ENCODE results near the gene THSD7B.
"Not testable (repeated sequence)": the region's sequence is repeated elsewhere in the genome, so short reads cannot be mapped to it uniquely, and the experiment has no call there.

The THSD7B gene, protein sequence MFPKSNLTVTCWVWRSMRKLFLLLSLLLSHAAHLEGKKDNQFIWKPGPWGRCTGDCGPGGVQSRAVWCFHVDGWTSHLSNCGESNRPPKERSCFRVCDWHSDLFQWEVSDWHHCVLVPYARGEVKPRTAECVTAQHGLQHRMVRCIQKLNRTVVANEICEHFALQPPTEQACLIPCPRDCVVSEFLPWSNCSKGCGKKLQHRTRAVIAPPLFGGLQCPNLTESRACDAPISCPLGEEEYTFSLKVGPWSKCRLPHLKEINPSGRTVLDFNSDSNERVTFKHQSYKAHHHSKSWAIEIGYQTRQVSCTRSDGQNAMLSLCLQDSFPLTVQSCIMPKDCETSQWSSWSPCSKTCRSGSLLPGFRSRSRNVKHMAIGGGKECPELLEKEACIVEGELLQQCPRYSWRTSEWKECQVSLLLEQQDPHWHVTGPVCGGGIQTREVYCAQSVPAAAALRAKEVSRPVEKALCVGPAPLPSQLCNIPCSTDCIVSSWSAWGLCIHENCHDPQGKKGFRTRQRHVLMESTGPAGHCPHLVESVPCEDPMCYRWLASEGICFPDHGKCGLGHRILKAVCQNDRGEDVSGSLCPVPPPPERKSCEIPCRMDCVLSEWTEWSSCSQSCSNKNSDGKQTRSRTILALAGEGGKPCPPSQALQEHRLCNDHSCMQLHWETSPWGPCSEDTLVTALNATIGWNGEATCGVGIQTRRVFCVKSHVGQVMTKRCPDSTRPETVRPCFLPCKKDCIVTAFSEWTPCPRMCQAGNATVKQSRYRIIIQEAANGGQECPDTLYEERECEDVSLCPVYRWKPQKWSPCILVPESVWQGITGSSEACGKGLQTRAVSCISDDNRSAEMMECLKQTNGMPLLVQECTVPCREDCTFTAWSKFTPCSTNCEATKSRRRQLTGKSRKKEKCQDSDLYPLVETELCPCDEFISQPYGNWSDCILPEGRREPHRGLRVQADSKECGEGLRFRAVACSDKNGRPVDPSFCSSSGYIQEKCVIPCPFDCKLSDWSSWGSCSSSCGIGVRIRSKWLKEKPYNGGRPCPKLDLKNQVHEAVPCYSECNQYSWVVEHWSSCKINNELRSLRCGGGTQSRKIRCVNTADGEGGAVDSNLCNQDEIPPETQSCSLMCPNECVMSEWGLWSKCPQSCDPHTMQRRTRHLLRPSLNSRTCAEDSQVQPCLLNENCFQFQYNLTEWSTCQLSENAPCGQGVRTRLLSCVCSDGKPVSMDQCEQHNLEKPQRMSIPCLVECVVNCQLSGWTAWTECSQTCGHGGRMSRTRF (N-terminal part only)

GRCh38 chr2:136765256-136766072 lies at the start of gene THSD7B:
THSD7B (plus strand) TSS chr2:136765545; CDS start chr2:136882179, 116,634 bp downstream.
- DNase-seq (ENCODE audit: low spot score) = no peak

- DNase-seq (ENCODE audit: low spot score) = no peak
Measured at GRCh38 chr2:136718273-136718672, 47.1 kb upstream of the THSD7B start.

DNA sequence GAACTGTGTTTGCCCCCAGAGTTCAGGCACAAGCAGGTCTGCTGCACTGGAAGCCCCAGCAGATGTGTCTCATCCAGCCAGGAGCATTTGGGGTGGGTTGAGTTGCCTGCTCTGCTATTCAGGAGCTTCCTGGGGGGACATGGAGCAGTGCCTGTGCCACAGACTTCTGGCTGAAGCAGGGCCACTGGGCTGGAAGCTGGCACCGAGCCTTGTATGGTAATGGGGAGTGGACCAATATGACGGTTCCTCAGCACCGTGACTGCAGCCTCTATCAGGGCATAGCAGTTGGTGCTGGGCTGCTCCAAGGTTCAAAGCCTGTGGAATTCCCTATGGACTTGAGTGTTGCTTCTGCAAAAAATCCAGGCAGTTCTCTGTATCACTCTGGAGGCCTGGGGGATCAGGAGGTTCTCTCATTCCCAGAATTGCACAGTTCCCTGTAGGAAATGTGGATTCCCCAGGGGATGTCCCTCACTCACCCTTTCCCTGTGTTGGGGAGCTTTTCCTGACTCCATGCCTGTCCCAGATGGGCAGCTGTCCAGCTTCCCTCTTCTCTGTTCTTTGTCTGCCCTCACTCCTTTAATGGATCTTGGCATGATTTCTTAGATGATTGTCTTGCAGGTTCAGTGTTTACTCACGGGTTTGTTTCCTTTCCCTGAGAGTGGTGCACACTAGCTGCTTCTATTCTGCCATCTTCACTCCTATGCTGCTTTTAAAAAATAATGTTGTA lies 37.2 kb upstream of the THSD7B start:
- no peak for DNase-seq (ENCODE audit: low spot score)

GRCh38 chr2:136736236-136736635 lies 29.1 kb upstream of the THSD7B start:
- DNase-seq (ENCODE audit: low spot score) = no peak

GRCh38 chr2:136738044-136738443 lies 27.3 kb upstream of the THSD7B start:
- no peak for DNase-seq (ENCODE audit: low spot score)

DNA sequence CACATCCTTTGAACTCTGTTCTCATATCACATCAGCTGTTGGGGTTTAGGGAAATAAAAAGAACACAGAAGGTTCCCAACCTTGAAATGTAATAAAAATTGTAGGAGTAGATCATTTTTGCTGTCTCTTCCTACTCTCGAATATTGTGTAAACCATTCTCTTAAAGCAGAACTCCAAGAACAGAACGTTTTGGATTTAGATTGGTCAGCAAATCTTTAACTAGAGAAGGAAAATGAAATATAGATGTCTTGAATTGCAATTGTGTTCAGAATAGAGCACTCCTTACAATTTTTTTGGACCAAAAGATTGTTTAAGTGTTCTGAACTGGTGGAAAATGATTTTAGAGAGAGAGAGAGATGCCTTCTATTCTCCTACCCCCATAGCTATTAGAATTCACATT lies 23.9 kb upstream of the THSD7B start:
- no peak for DNase-seq (ENCODE audit: low spot score)

DNA sequence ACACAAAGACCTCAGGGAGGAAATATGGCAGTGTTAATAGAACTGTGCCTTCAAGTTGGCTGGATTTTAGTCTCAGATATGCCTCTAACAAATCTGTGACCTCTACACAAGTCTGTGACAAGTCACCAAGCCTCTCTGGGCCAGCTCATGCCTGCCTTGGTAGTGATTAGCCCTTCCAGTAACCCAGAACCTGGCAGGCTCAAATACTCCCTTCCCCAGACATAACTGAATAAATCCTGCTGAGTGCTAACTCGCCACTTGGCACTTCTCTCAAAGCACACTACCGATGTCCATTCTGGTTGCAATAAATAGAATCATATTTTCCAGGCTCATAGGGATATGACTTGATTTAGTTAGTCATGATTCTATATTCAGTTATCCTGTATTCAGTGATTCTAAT lies 15.3 kb upstream of the THSD7B start:
- no peak for DNase-seq (ENCODE audit: low spot score)

DNA sequence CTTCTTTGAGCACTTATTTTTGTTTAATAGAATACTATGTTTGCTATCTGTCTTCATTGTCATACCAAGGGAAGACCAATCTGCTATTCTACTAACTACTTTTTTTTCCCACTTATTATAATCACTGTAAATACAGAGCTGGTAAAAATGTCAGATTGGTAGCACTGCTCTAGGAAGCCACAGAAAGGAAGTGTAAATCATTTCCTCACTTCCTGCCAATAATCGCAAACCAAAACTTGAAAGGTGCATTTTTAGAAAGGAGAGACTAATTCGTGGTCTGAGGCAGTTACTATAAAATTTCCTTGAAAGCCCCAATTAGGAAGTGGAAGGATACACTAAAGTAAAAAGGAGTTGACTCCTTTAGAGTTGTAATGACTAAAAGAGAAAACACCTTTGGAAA lies 13.9 kb upstream of the THSD7B start:
- no peak for DNase-seq (ENCODE audit: low spot score)

- DNase-seq (ENCODE audit: low spot score) = not testable (repeated sequence)
Measured at GRCh38 chr2:136758504-136758903, 6.8 kb upstream of the THSD7B start.

DNA sequence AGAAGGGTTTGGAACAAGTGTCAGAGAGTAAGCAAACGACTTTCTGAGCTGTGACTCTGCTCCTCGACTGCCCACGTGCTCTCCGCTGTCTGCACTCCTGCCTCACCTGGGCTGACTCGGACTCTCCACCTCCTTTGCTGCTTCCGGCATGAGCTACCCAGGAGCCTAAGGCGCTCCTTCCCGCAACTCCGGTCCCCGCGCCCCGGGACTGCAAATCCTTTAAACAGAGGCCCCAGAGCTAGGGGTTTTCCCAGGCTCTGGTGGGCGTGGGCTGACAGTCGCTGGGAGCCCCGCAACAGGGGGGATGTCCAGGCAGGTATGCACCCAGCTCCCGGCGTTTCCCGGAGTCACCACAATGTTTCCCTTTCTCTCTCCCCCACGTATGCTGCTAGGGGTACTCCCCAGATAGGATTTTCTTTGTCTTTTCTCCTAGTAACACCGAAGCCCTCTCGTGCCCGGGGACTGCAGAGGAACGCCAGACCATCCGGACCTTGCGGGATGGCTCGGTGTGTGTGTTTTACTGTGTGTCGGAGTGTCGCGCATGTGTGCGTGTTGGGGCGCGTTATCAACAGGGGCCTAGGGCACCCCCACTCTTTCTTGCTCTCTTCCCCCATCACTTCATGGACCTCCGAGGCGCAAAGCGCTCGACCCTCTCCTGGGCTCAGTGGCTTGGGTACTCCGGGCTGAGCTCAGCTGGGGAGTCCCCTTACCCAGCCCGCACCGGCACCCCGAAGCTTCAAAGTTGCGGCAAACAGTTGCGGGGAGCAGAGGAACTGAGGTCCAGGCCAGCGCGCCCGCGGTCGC lies 691 bp upstream of the THSD7B start:
- no peak for DNase-seq (ENCODE audit: low spot score)

- no peak for DNase-seq (ENCODE audit: low spot score)
Measured at GRCh38 chr2:136766073-136766404, 694 bp downstream of the THSD7B start.

- no peak for DNase-seq (ENCODE audit: low spot score)
Measured at GRCh38 chr2:136767030-136767429, 1.7 kb downstream of the THSD7B start.

DNA sequence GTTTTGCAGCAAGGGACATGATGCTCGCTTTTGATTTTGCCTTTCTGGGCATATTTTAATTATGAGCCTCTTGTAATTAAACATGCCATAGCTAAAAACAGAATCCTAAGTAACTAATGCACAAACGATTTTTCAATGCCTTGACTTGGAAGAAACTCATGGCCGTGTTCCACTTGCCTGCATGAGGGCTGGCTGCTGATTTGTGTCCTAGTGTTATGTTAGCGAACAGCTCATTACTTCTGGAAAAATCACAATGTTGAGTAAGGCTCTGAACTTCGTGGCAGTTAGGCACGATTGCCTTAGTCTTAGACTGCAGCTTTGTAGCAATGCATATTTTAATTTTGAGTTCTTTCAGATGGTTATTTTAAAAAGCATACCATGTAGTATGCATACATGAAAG lies 4.5 kb downstream of the THSD7B start:
- no peak for DNase-seq (ENCODE audit: low spot score)

- no peak for DNase-seq (ENCODE audit: low spot score)
Measured at GRCh38 chr2:136770384-136770783, 5.0 kb downstream of the THSD7B start.

DNA sequence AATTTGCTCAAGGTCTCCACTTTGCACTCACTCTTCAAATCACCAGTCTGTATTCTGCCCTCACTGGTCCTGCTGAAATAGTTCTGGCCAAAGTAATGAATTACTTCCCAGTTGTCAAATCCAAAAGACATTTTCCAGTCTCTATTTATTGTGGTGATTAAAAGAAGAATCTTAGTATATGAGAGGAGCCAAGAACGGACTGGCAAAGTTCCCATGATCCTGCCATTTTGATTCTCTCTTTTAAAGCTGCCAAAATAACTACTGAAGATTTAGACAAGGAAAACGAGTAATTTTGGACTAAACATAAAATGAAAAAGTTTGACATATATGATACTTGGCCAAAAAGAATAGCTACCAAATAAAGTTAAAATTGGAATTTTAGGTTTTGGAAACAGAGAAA lies 12.0 kb downstream of the THSD7B start:
- no peak for DNase-seq (ENCODE audit: low spot score)

DNA sequence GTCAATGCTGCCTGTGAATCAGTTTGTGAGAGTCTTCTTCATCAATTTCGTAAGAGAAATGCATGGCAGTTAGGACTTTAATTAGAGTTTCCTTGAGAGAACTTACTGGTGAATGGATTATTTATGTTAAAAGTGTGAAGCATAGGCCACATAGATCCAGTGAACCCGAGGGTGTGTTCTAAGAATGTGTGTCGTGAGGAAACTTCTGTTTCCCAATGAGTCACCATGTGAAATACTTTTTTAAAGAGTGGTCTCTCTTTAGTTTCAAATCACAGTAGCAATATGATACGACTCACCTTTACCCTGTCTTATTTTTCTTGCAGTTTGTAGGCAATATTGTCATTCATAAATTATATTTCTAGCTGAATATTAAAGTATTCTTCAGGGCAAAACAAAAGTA lies 18.5 kb downstream of the THSD7B start:
- DNase-seq (ENCODE audit: low spot score) = no peak

GRCh38 chr2:136785215-136785614 lies 19.9 kb downstream of the THSD7B start:
- no peak for DNase-seq (ENCODE audit: low spot score)

DNA sequence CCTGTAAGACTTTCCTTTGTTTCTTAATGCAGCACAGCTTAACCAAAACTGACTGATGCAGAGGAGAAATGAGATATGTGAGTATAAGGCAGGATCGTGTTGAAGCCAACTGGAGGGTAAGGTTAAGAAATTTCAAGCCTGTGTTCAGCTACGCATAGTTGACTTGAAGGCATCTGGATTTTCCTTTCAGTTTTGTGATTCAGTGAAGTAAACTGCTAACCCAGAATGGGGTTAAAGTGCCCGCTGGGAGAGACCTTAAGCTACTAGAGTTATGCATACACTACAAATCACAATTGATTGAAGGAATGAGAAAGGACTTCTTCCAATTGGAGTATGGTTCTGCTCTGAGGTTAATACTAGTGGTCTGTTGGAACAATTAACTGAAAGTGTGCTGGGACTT lies 22.6 kb downstream of the THSD7B start:
- DNase-seq (ENCODE audit: low spot score) = no peak

DNA sequence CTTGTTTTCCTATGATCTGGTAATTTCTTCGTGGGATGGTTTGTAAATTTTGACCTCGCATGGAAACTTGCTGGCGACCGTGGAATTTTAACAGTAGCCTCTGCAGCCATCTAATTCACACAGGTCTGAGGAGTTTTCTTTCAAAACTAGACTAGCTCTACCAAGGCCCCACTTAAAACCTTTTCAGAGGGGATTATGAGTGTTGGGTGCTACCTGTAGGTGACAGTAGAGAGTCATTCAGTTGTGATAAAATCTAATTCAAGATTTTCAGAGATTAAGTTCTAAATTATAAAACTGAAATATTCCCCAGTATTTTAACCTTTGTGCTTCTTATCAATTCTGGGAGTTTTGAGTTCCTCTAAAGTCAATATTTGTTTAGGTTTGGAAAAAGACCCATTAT lies 31.0 kb downstream of the THSD7B start:
- no peak for DNase-seq (ENCODE audit: low spot score)

DNA sequence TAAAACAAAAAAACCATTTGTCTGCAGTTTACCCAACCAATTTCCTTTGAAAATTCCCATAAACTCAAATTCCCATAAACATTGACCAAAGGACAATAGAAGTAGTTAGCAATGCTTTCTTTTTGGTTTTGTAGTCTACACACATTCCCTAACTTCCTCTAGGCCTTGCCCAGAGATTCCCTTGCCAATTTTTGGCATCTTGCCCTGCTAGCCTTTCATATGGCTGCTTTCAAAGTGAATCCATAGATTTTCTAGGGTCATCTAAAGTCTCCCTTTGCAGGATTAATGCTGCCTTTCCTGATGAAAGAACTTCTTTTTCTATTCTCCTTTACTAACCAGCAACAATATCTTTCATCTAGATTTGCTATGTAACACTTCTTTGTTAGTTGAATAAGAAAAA lies 33.4 kb downstream of the THSD7B start:
- DNase-seq (ENCODE audit: low spot score) = no peak
